H9 (cell line): ENCODE results near the gene ADAMTS5. TPM values are rescaled to one million over a fixed set of nuclear protein-coding genes. Genes with fewer than 3 reads are reported as not detected.

Experiments used
- DNase-seq: peaks from one replicate; pipeline ENCODE4 v3.0.0-alpha.2; 2017
- H2AFZ ChIP-seq: one replicate; pipeline ENCODE4 v1.6.1; 2013; ENCODE audit warnings: mild to moderate bottlenecking, low read length, control low read depth, moderate library complexity
- H2AK5ac ChIP-seq: 2 replicates; pipeline ENCODE4 v1.6.1; 2013; ENCODE audit warnings: low read length, control low read depth, mixed read lengths; ENCODE audit not compliant: insufficient read length
- H2BK120ac ChIP-seq: one replicate; pipeline ENCODE4 v1.6.1; 2013; ENCODE audit warnings: low read depth, mild to moderate bottlenecking, low read length, control low read depth, inconsistent platforms; ENCODE audit not compliant: poor library complexity, severe bottlenecking
- H2BK12ac ChIP-seq: 2 replicates; pipeline ENCODE4 v1.6.1; 2013; ENCODE audit warnings: low read length, control low read depth, mixed read lengths, low read depth; ENCODE audit not compliant: insufficient read length
- H2BK15ac ChIP-seq: 2 replicates; pipeline ENCODE4 v1.6.1; 2013; ENCODE audit warnings: low read depth, low read length, control low read depth
- H2BK20ac ChIP-seq: one replicate; pipeline ENCODE4 v1.6.1; 2013; ENCODE audit warnings: low read depth, mild to moderate bottlenecking, low read length, control low read depth, inconsistent platforms; ENCODE audit not compliant: poor library complexity, severe bottlenecking
- H2BK5ac ChIP-seq: 2 replicates; pipeline ENCODE4 v1.6.1; 2013; ENCODE audit warnings: low read length, control low read depth, mixed read lengths; ENCODE audit not compliant: insufficient read length
- H3K14ac ChIP-seq: 2 replicates; pipeline ENCODE4 v1.6.1; 2013; ENCODE audit warnings: low read length, control low read depth; ENCODE audit not compliant: insufficient read depth
- H3K18ac ChIP-seq: 2 replicates; pipeline ENCODE4 v1.6.1; 2013; ENCODE audit warnings: low read depth, mild to moderate bottlenecking, mixed read lengths, low read length, control low read depth; ENCODE audit not compliant: insufficient read length
- H3K23ac ChIP-seq: 2 replicates; pipeline ENCODE4 v1.6.1; 2013; ENCODE audit warnings: low read length, control low read depth, mixed read lengths, low read depth; ENCODE audit not compliant: insufficient read length
- H3K23me2 ChIP-seq: 2 replicates; pipeline ENCODE4 v1.6.1; 2013; ENCODE audit warnings: low read depth, mild to moderate bottlenecking, mixed read lengths, low read length, control low read depth; ENCODE audit not compliant: insufficient read length, poor library complexity, severe bottlenecking
- H3K27ac ChIP-seq: 2 replicates; pipeline ENCODE4 v1.5.1; 2013; ENCODE audit warnings: low read length, control low read depth, mixed read lengths, low read depth; ENCODE audit not compliant: insufficient read length
- H3K27me3 ChIP-seq: 2 replicates; pipeline ENCODE4 v1.6.1; 2013; ENCODE audit warnings: low read length, control low read depth, inconsistent platforms; ENCODE audit not compliant: insufficient read depth
- H3K4ac ChIP-seq: 2 replicates; pipeline ENCODE4 v1.6.1; 2013; ENCODE audit warnings: low read depth, mild to moderate bottlenecking, control low read depth, inconsistent platforms, low read length, moderate library complexity
- H3K4me1 ChIP-seq: 2 replicates; pipeline ENCODE4 v1.6.1; 2013; ENCODE audit warnings: low read length, control low read depth, inconsistent platforms; ENCODE audit not compliant: insufficient read depth
- H3K4me2 ChIP-seq: 2 replicates; pipeline ENCODE4 v1.6.1; 2013; ENCODE audit warnings: low read length, control low read depth, mixed read lengths; ENCODE audit not compliant: insufficient read length, insufficient read depth
- H3K56ac ChIP-seq: 2 replicates; pipeline ENCODE4 v1.6.1; 2013; ENCODE audit warnings: low read depth, mild to moderate bottlenecking, mixed read lengths, low read length, control low read depth; ENCODE audit not compliant: insufficient read length
- H3K79me1 ChIP-seq: 2 replicates; pipeline ENCODE4 v1.6.1; 2013; ENCODE audit warnings: low read depth, mild to moderate bottlenecking, moderate library complexity, low read length, control low read depth, inconsistent platforms; ENCODE audit not compliant: insufficient read depth, poor library complexity, severe bottlenecking
- H3K79me2 ChIP-seq: 2 replicates; pipeline ENCODE4 v1.6.1; 2013; ENCODE audit warnings: low read length, control low read depth, inconsistent platforms; ENCODE audit not compliant: insufficient read depth
- H3K9ac ChIP-seq: 2 replicates; pipeline ENCODE4 v1.6.1; 2013; ENCODE audit warnings: low read length, control low read depth, mixed read lengths; ENCODE audit not compliant: insufficient read length; ENCODE audit errors: extremely low read depth
- H3K9me3 ChIP-seq: one replicate; pipeline ENCODE4 v1.6.1; 2013; ENCODE audit warnings: low read depth, low read length, inconsistent platforms; ENCODE audit not compliant: control insufficient read depth
- H3T11ph ChIP-seq: one replicate; pipeline ENCODE4 v1.6.1; 2013; ENCODE audit warnings: mild to moderate bottlenecking, low read length, control low read depth, inconsistent platforms
- H4K20me1 ChIP-seq: one replicate; pipeline ENCODE4 v1.6.1; 2013; ENCODE audit not compliant: control insufficient read depth, insufficient read length, insufficient read depth
- H4K5ac ChIP-seq: 2 replicates; pipeline ENCODE4 v1.6.1; 2013; ENCODE audit warnings: low read depth, mild to moderate bottlenecking, mixed read lengths, low read length, control low read depth; ENCODE audit not compliant: insufficient read length
- H4K8ac ChIP-seq: replicated peaks from 2 replicates; pipeline ENCODE4 v1.6.1; 2013; ENCODE audit warnings: low read length, control low read depth, mixed read lengths, low read depth; ENCODE audit not compliant: insufficient read length
- H4K91ac ChIP-seq: 2 replicates; pipeline ENCODE4 v1.6.1; 2013; ENCODE audit warnings: low read depth, mild to moderate bottlenecking, moderate library complexity, mixed read lengths, low read length, control low read depth; ENCODE audit not compliant: insufficient read length
- H3K27ac Mint-ChIP-seq, 3 experiments: 2 replicates in 2 of 3; 3 replicates in 1 of 3; pipeline ENCODE4 v1.8.0; 2020 to 2021; ENCODE audit warnings: mixed read lengths in 3 of 3, mild to moderate bottlenecking in 1 of 3, moderate library complexity in 1 of 3
- H3K27me3 Mint-ChIP-seq: 2 replicates; pipeline ENCODE4 v1.8.0; 2021; ENCODE audit warnings: low read depth, mild to moderate bottlenecking, moderate library complexity, mixed read lengths
- H3K36me3 Mint-ChIP-seq, 3 experiments: 2 replicates in 2 of 3; 3 replicates in 1 of 3; pipeline ENCODE4 v1.8.0; 2020 to 2021; ENCODE audit warnings: low read depth in 3 of 3, mixed read lengths in 3 of 3; ENCODE audit not compliant: insufficient read depth in 1 of 3
- H3K4me1 Mint-ChIP-seq, 2 experiments: 2 replicates each; pipeline ENCODE4 v1.8.0; 2020; ENCODE audit warnings: mixed read lengths in 2 of 2
- H3K4me3 Mint-ChIP-seq, 2 experiments: 2 replicates in 1 of 2; 3 replicates in 1 of 2; pipeline ENCODE4 v1.8.0; 2020 to 2021; ENCODE audit warnings: mild to moderate bottlenecking in 2 of 2, mixed read lengths in 2 of 2, moderate library complexity in 1 of 2
- H3K9me3 Mint-ChIP-seq, 2 experiments: 2 replicates in 1 of 2; 3 replicates in 1 of 2; pipeline ENCODE4 v1.8.0; 2020; ENCODE audit warnings: mild to moderate bottlenecking in 2 of 2, mixed read lengths in 2 of 2, moderate library complexity in 1 of 2
- CTCF ChIP-seq: fragments of 200-600 bp; sonication (generic); conservative IDR thresholded peaks from 3 replicates; pipeline ENCODE4 v1.8.0; 2021; ENCODE audit warnings: antibody characterized with exemption, mild to moderate bottlenecking
- WGBS: extraction: QIAGEN DNeasy Blood & Tissue Kit; methylation state at CpG from one replicate; pipeline ENCODE4 v1.1.7; 2013; ENCODE audit warnings: missing lambda C conversion rate, low lambda C conversion rate, mixed read lengths; ENCODE audit not compliant: insufficient read length; ENCODE audit errors: extremely low coverage; 5-methylcytosine and 5-hydroxymethylcytosine counted together
- total RNA-seq: library from RNA; stranded (reverse); gene quantifications from 2 replicates; pipeline ENCODE4 v1.2.1, GENCODE V29; 2021

ADAMTS5 gene
- total RNA-seq, 1 experiment from 2014 or later = 0.90 TPM

GRCh38 chr21:26925122-26925521 is 41.8 kb downstream of the ADAMTS5 start:
- Mint-ChIP-seq H3K4me1 (peaks cover 17 to 18% of the 10 kb centered on the region in 2 experiments), H3K36me3 (peaks cover 0 to 10% (median 3%) of the 10 kb centered on the region in 3 experiments; a peak in 2 of 7 replicates), H3K9me3 (no peaks in the 10 kb centered on the region; a peak in 2 of 5 replicates), H3K27ac (peak overlapping the region in 2 of 3 experiments; percentile 34 to 67; a peak in 2 of 7 replicates), H3K4me3 (no peak overlapping the region; a peak in 1 of 5 replicates), H3K27me3 (no peaks in the 10 kb centered on the region)
- WGBS = no CpG with 5 or more reads among the region's 2 CpGs
- Histone ChIP-seq H3K4ac (no peak overlapping the region), H3K23me2 (no peaks in the 10 kb centered on the region), H3K9me3 (no peaks in the 10 kb centered on the region), H2BK15ac (no peak overlapping the region), H3K18ac (no peak overlapping the region), H3K9ac (no peak overlapping the region), H2AK5ac (no peak overlapping the region), H3K4me2 (no peak overlapping the region), H2BK5ac (no peak overlapping the region), H4K20me1 (no peaks in the 10 kb centered on the region), H3T11ph (no peak overlapping the region), H3K56ac (no peak overlapping the region), H3K79me2 (no peaks in the 10 kb centered on the region), H3K27ac (no peak overlapping the region), H3K27me3 (no peaks in the 10 kb centered on the region), H2BK120ac (no peak overlapping the region), H3K79me1 (no peaks in the 10 kb centered on the region), H2AFZ (no peak overlapping the region), H3K23ac (no peak overlapping the region), H3K14ac (no peak overlapping the region), H2BK20ac (no peak overlapping the region), H4K5ac (no peak overlapping the region), H4K8ac (no peak overlapping the region), H3K4me1 (peaks cover 2% of the 10 kb centered on the region; the same call in 1 of the 2 replicates), H4K91ac (no peak overlapping the region), H2BK12ac (no peak overlapping the region)
- TF ChIP-seq CTCF = no peak
- DNase-seq = no peak
